Vagina (tissue), 2 donors: ENCODE results near the gene MRPL37. TPM values are rescaled to one million over a fixed set of nuclear protein-coding genes. Genes with fewer than 3 reads are reported as not detected.
"Not testable (repeated sequence)": the region's sequence is repeated elsewhere in the genome, so short reads cannot be mapped to it uniquely, and the experiment has no call there.

Experiments
- DNase-seq, 2 donors: peaks; one replicate each; pipeline ENCODE4 v3.0.0-alpha.2; 2017; ENCODE audit errors: extremely low spot score in 2 of 2
- H3K27ac ChIP-seq: fragments of 200-600 bp; sonication (generic); one replicate; pipeline ENCODE4 v1.5.1; 2019
- H3K27me3 ChIP-seq: fragments of 200-600 bp; sonication (generic); one replicate; pipeline ENCODE4 v1.5.1; 2019
- H3K36me3 ChIP-seq, 2 donors: fragments of 200-600 bp; sonication (generic); one replicate each; pipeline ENCODE4 v1.5.1; 2017 to 2019
- H3K4me1 ChIP-seq: fragments of 200-600 bp; sonication (generic); one replicate; pipeline ENCODE4 v1.5.1; 2019
- H3K4me3 ChIP-seq, 2 donors: fragments of 200-600 bp; sonication (generic); 1 replicate in 1 of 2; 2 replicates in 1 of 2; pipeline ENCODE4 v1.5.1; 2016 to 2019
- H3K9me3 ChIP-seq: fragments of 200-600 bp; sonication (generic); one replicate; pipeline ENCODE4 v1.5.1; 2019
- POLR2A ChIP-seq, 2 donors: fragments of 450-650 bp; IDR thresholded peaks; one replicate each; pipeline ENCODE4 v1.6.1; 2017; ENCODE audit warnings: antibody characterized with exemption in 2 of 2, mild to moderate bottlenecking in 2 of 2, moderate library complexity in 2 of 2
- POLR2AphosphoS5 ChIP-seq, 2 donors: sonication (generic); formaldehyde crosslinking; IDR thresholded peaks; one replicate each; pipeline ENCODE4 v1.9.0; 2017; ENCODE audit warnings: antibody characterized with exemption in 2 of 2, mild to moderate bottlenecking in 2 of 2, low read depth in 1 of 2; ENCODE audit not compliant: insufficient read depth in 1 of 2
- intact Hi-C: fragments of 100-400 bp; cut with DNase I; formaldehyde crosslinking; loops from one replicate; pipeline ENCODE4 v1.15.1; 2023
- total RNA-seq: library from RNA; depleted of rRNA; stranded (reverse); fragments of >200 nt; gene quantifications from one replicate; pipeline ENCODE4 v1.2.3, GENCODE V29; 2016
- TF ChIP-seq, protein P1 (sequence below), 3 experiments: fragments of 450-650 bp in 2 of 3; fragments of 200-600 bp in 1 of 3; sonication (generic) in 1 of 3; IDR thresholded peaks; one replicate each; pipeline ENCODE4 v1.5.1; 2017 to 2019; ENCODE audit warnings: antibody characterized with exemption in 3 of 3, mild to moderate bottlenecking in 2 of 3, moderate library complexity in 2 of 3

MRPL37 gene
- total RNA-seq, 1 donor from 2014 or later, result 45.9 TPM

DNA sequence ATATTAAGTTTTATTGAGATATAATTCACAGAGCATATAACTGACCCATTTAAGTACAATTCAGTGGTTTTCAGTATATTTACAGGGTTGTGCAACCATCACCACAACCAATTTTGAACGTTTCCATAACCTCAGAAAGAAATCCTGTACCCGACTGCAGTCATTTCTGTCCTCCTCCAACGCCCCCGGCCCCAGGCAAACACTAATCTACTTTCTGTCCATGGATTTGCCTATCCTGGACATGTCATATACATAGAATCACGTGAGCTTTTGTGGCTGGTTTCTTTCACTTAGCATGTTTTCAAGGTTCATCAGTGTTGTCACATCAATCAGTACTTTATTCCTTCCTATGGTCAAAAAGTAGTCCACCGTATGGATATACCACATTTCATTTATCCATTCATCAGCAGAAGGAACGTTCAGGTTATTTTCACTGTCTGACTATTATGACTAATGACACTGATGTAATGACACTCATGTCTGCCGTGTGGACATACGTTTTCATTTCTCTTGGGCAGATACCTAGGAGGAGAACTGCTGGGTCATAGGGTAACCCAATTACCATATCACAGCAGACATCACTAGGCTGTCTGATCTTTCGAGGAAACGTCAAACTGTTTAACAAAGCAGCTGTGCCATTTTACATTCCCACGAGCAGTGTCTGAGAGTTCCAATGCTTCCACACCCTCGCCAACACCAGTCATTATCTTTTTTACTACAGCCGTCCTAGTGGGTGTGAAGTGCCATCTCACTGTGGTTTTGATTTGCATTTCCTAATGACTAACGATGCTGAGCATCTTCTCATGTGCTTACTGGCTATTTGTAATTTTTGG lies 30.8 kb downstream of the MRPL37 start:
- Histone ChIP-seq H3K4me3 (no peak overlapping the region), H3K4me1 (peaks cover 27% of the 10 kb centered on the region), H3K27me3 (no peaks in the 10 kb centered on the region), H3K9me3 (no peaks in the 10 kb centered on the region), H3K36me3 (peaks cover 0 to 5% of the 10 kb centered on the region in 2 donors), H3K27ac (no peak overlapping the region)
- TF ChIP-seq POLR2A (IDR thresholded peaks at IDR 0.05) (no peak), POLR2AphosphoS5 (IDR thresholded peaks at IDR 0.05; ENCODE audit: insufficient read depth in 1 of 2, low read depth in 1 of 2) (no peak)
- TF ChIP-seq, protein P1, sequence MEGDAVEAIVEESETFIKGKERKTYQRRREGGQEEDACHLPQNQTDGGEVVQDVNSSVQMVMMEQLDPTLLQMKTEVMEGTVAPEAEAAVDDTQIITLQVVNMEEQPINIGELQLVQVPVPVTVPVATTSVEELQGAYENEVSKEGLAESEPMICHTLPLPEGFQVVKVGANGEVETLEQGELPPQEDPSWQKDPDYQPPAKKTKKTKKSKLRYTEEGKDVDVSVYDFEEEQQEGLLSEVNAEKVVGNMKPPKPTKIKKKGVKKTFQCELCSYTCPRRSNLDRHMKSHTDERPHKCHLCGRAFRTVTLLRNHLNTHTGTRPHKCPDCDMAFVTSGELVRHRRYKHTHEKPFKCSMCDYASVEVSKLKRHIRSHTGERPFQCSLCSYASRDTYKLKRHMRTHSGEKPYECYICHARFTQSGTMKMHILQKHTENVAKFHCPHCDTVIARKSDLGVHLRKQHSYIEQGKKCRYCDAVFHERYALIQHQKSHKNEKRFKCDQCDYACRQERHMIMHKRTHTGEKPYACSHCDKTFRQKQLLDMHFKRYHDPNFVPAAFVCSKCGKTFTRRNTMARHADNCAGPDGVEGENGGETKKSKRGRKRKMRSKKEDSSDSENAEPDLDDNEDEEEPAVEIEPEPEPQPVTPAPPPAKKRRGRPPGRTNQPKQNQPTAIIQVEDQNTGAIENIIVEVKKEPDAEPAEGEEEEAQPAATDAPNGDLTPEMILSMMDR (IDR thresholded peaks at IDR 0.05), result no peak
- no peak for DNase-seq
- intact Hi-C loops, result no loop called here

DNA sequence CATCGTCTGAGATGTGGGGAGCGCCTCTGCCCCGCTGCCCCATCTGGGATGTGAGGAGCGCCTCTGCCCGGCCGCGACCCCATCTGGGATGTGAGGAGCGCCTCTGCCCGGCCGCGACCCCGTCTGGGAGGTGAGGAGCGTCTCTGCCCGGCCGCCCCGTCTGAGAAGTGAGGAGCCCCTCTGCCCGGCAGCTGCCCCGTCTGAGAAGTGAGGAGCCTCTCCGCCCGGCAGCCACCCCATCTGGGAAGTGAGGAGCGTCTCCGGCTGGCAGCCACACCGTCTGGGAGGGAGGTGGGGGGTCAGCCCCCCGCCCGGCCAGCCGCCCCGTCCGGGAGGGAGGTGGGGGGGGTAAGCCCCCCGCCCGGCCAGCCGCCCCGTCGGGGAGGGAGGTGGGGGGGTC lies 33.2 kb downstream of the MRPL37 start:
- H3K4me1 ChIP-seq, result peaks cover 16% of the 10 kb centered on the region
- H3K4me3 ChIP-seq, intact Hi-C loops, H3K9me3 ChIP-seq, DNase-seq, H3K27ac ChIP-seq, H3K27me3 ChIP-seq: not testable (repeated sequence)
- peaks cover 0 to 13% of the 10 kb centered on the region in 2 donors for H3K36me3 ChIP-seq

DNA sequence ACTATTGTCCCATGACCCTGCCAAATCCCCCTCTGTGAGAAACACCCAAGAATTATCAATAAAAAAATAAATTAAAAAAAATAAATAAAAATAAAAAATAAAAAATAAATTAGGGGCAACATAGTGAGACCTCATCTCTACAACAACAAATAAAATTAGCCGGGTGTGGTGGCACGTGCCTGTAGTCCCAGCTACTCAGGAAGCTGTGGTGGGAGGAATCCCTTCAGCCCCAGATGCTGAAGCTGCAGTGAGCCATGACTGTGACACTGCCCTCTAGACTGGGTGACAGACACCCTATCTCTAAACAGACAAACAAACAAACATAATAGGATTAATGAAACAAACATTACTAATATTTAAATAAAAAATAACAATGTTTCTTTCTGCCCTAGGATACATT lies 34.3 kb downstream of the MRPL37 start:
- H3K27me3 ChIP-seq, result no peaks in the 10 kb centered on the region
- TF ChIP-seq POLR2A (IDR thresholded peaks at IDR 0.05) (no peak), POLR2AphosphoS5 (IDR thresholded peaks at IDR 0.05; ENCODE audit: insufficient read depth in 1 of 2, low read depth in 1 of 2) (no peak)
- TF ChIP-seq, protein P1 (IDR thresholded peaks at IDR 0.05), result no peak
- no peak overlapping the region for H3K4me3 ChIP-seq
- intact Hi-C loops, result no loop called here
- DNase-seq, result no peak
- H3K36me3 ChIP-seq, result peaks cover 0 to 22% of the 10 kb centered on the region in 2 donors
- no peak overlapping the region for H3K27ac ChIP-seq
- H3K4me1 ChIP-seq, result peaks cover 8% of the 10 kb centered on the region
- H3K9me3 ChIP-seq, result no peaks in the 10 kb centered on the region

DNA sequence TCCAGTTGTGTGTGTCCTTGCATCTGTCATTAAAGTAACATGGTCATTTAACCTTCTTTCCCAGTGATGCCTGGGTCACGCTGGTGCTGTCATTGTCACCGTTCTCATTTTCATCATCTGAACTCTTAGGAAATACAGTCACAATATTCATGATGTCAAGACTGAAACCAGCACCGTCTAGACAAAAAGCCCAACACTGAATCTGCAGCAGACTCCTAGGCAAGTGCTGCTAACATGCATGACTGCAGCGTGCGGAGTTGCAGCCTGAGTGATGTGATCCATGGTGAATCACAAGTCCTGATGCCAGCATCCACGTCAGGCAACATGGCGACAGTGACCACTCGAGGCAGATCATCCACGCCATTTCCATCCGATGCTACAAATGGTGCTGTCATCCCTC lies 37.6 kb downstream of the MRPL37 start:
- peaks cover 0 to 43% of the 10 kb centered on the region in 2 donors for H3K36me3 ChIP-seq
- no peak overlapping the region for H3K4me3 ChIP-seq
- H3K9me3 ChIP-seq, result no peaks in the 10 kb centered on the region
- DNase-seq, result no peak
- no peaks in the 10 kb centered on the region for H3K27me3 ChIP-seq
- no peak overlapping the region for H3K27ac ChIP-seq
- no peaks in the 10 kb centered on the region for H3K4me1 ChIP-seq
- TF ChIP-seq POLR2AphosphoS5 (IDR thresholded peaks at IDR 0.05; ENCODE audit: insufficient read depth in 1 of 2, low read depth in 1 of 2) (no peak), POLR2A (IDR thresholded peaks at IDR 0.05) (no peak)
- TF ChIP-seq, protein P1 (IDR thresholded peaks at IDR 0.05), result no peak
- intact Hi-C loops, result no loop called here

DNA sequence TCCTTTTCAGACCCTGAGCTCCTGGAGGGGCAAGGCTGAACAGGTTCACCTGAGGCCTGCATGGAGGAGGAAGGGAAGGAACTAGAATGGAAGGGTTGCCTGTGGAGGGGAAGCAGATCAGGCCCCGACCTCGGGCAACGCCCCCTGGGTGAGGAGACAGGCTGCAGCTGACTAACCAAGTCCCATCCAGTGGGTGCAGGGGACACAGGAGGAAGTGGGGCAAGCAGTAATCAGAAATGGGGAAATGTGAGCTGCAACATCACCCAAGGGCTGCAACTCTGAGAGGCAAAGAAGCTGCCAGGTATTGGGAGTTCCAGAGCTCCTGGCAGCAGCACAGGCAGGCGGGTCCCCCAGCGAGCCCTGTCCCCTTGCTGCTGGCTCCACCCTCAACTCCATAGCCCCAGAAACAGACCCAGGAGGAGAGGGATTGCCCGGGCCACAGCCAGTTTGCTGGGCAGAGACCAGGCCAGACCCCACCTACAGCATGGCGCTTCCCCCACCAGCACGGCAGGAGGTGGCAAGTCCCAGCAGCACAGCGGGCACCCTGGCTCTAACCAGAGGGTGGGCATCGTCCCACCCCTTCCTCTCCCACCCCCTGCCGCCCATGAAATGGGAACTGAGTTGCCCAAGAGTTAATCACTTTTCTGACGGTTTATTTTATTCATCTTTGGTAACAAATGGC lies 38.5 kb downstream of the MRPL37 start:
- H3K4me3 ChIP-seq, result no peak overlapping the region
- no peak for DNase-seq
- no peaks in the 10 kb centered on the region for H3K27me3 ChIP-seq
- intact Hi-C loops, result no loop called here
- TF ChIP-seq POLR2A (IDR thresholded peaks at IDR 0.05) (no peak), POLR2AphosphoS5 (IDR thresholded peaks at IDR 0.05; ENCODE audit: insufficient read depth in 1 of 2, low read depth in 1 of 2) (no peak)
- TF ChIP-seq, protein P1 (IDR thresholded peaks at IDR 0.05), result no peak
- no peak overlapping the region for H3K27ac ChIP-seq
- H3K36me3 ChIP-seq, result peaks cover 0 to 50% of the 10 kb centered on the region in 2 donors
- H3K4me1 ChIP-seq, result no peaks in the 10 kb centered on the region
- no peaks in the 10 kb centered on the region for H3K9me3 ChIP-seq
